Measurements from ENCODE around the gene DHX34.

The DHX34 gene

DNA sequence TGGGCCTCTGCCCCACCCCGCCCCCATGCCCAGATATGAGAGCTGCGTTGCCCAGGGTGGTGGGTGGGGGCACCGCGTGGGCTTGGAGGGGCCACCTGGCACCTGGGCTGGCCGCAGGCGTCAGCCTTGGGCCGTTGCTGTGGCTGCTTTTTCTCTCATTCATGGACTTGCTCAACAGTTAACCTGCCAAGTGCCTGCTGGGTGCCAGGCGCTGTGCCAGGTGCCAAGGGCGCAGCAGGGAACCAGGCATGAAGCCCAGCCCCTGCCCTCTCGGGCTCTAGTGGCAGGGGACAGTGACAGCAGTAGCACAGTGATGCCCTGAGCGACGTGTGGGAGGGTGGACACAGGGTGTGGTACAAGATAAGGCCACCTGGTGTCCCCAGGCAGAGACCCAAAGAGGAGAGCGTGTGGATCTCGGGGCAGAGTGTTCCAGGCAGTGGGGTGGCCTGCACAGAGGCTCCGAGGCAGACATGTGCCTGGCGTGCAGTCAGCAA is 28.1 kb downstream of the DHX34 start:
- Histone ChIP-seq H4K20me1 (ENCODE audit: insufficient read depth, low read length) (no peaks in the 10 kb centered on the region), H3K79me2 (ENCODE audit: low read length) (no peaks in the 10 kb centered on the region), H3K9ac (ENCODE audit: low read length) (no peak overlapping the region), H3K27ac (ENCODE audit: low read length) (no peak overlapping the region), H3K27me3 (ENCODE audit: low read depth, low read length) (no peaks in the 10 kb centered on the region), H3K4me3 (ENCODE audit: low read length) (no peak overlapping the region), H3K36me3 (replicated peaks; ENCODE audit: low read depth, low read length) (peaks cover 68% of the 10 kb centered on the region), H3K4me1 (ENCODE audit: low read length) (no peaks in the 10 kb centered on the region), H2AFZ (ENCODE audit: low read depth, low read length) (no peak overlapping the region), H3K4me2 (ENCODE audit: low read length) (no peak overlapping the region), H3K9me3 (ENCODE audit: insufficient read depth, low read length) (no peaks in the 10 kb centered on the region)
- TF ChIP-seq EZH2phosphoT487 (IDR thresholded peaks at IDR 0.05; ENCODE audit: low read depth) = no peak
- TF ChIP-seq, protein P1, sequence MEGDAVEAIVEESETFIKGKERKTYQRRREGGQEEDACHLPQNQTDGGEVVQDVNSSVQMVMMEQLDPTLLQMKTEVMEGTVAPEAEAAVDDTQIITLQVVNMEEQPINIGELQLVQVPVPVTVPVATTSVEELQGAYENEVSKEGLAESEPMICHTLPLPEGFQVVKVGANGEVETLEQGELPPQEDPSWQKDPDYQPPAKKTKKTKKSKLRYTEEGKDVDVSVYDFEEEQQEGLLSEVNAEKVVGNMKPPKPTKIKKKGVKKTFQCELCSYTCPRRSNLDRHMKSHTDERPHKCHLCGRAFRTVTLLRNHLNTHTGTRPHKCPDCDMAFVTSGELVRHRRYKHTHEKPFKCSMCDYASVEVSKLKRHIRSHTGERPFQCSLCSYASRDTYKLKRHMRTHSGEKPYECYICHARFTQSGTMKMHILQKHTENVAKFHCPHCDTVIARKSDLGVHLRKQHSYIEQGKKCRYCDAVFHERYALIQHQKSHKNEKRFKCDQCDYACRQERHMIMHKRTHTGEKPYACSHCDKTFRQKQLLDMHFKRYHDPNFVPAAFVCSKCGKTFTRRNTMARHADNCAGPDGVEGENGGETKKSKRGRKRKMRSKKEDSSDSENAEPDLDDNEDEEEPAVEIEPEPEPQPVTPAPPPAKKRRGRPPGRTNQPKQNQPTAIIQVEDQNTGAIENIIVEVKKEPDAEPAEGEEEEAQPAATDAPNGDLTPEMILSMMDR (IDR thresholded peaks at IDR 0.05; ENCODE audit: low read depth, low read length) = no peak

DNA sequence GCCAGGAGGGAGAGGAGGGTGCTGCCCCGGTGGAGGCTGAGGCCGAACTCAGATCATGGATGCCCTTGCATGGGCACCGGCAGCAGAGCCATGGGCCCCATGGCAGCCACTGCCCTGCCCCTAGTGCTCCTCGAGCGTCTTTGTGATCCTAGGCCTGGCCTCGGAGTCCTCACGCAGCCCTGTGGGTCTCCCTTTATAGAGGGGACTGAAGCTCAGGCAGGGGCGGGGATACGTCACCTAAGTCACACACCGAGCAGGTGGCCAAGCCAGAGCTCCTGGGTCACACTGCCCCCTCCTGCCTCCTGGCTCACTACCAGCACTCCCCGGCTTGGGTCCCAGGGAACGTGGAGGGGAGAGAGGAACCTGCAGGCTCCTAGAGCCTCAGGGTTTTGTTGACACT is 28.7 kb downstream of the DHX34 start:
- H3K9ac ChIP-seq (ENCODE audit: low read length) = no peak overlapping the region
- no peak overlapping the region for H2AFZ ChIP-seq (ENCODE audit: low read depth, low read length)
- peaks cover 65% of the 10 kb centered on the region for H3K36me3 ChIP-seq (replicated peaks; ENCODE audit: low read depth, low read length)
- H3K4me2 ChIP-seq (ENCODE audit: low read length) = no peak overlapping the region
- H3K4me3 ChIP-seq (ENCODE audit: low read length) = no peak overlapping the region
- no peaks in the 10 kb centered on the region for H3K9me3 ChIP-seq (ENCODE audit: insufficient read depth, low read length)
- no peaks in the 10 kb centered on the region for H3K27me3 ChIP-seq (ENCODE audit: low read depth, low read length)
- TF ChIP-seq, protein P1 (IDR thresholded peaks at IDR 0.05; ENCODE audit: low read depth, low read length) = no peak
- no peak for TF ChIP-seq EZH2phosphoT487 (IDR thresholded peaks at IDR 0.05; ENCODE audit: low read depth)
- H4K20me1 ChIP-seq (ENCODE audit: insufficient read depth, low read length) = no peaks in the 10 kb centered on the region
- no peak overlapping the region for H3K27ac ChIP-seq (ENCODE audit: low read length)
- H3K4me1 ChIP-seq (ENCODE audit: low read length) = no peaks in the 10 kb centered on the region
- H3K79me2 ChIP-seq (ENCODE audit: low read length) = no peaks in the 10 kb centered on the region

DNA sequence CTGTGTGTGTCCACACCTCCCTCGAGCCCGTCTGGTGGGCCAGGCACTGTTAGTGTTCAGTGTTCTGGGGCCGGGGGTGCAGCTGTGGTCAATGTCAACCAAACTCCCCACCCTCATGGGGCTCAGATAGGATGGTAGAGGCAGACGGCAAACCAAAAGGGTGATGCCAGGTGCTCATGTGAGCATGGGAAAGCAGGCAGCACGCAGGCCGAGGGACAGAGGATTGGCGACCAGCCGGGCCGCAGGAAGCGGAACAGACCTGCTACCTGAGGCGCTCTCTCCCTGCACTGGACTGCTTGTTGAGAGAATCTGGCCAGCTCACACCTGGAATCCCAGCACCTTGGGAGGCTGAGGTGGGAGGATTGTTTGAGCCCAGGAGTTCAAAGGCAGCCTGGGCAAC is 29.1 kb downstream of the DHX34 start:
- Histone ChIP-seq H3K27ac (ENCODE audit: low read length) (no peak overlapping the region), H3K79me2 (ENCODE audit: low read length) (no peaks in the 10 kb centered on the region), H3K4me2 (ENCODE audit: low read length) (no peak overlapping the region), H3K36me3 (replicated peaks; ENCODE audit: low read depth, low read length) (peaks cover 60% of the 10 kb centered on the region), H3K27me3 (ENCODE audit: low read depth, low read length) (no peaks in the 10 kb centered on the region), H3K4me3 (ENCODE audit: low read length) (no peak overlapping the region), H3K4me1 (ENCODE audit: low read length) (no peaks in the 10 kb centered on the region), H3K9ac (ENCODE audit: low read length) (no peak overlapping the region), H2AFZ (ENCODE audit: low read depth, low read length) (no peak overlapping the region), H3K9me3 (ENCODE audit: insufficient read depth, low read length) (no peaks in the 10 kb centered on the region), H4K20me1 (ENCODE audit: insufficient read depth, low read length) (no peaks in the 10 kb centered on the region)
- TF ChIP-seq EZH2phosphoT487 (IDR thresholded peaks at IDR 0.05; ENCODE audit: low read depth) = no peak
- TF ChIP-seq, protein P1 (IDR thresholded peaks at IDR 0.05; ENCODE audit: low read depth, low read length) = no peak

DNA sequence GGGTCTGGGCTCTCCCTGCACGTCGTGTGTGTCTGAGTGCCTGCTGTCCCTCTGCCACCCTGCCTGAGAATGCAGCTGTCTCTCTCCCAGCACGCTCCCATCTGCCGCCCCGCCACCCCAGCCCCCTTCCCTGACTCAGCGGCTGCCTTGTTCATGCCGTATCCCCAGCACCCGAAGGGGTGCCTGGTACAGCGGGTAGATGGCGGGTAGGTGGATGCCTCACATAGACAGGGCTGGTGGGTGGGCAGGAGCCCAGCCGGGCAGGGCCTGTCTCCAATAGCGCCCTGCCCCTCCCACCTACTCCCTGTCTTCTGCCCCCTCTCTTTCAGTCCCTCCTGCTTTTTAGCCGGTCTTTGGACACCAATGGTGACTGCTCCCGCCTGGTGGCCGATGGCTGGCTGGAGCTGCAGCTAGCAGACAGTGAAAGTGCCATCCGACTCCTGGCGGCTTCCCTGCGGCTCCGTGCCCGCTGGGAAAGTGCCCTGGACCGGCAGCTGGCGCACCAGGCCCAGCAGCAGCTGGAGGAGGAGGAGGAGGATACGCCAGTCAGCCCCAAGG is 30.3 kb downstream of the DHX34 start:
- Histone ChIP-seq H4K20me1 (ENCODE audit: insufficient read depth, low read length) (no peaks in the 10 kb centered on the region), H3K4me1 (ENCODE audit: low read length) (no peaks in the 10 kb centered on the region), H3K27me3 (ENCODE audit: low read depth, low read length) (no peaks in the 10 kb centered on the region), H3K79me2 (ENCODE audit: low read length) (no peaks in the 10 kb centered on the region), H3K9ac (ENCODE audit: low read length) (no peak overlapping the region), H3K4me2 (ENCODE audit: low read length) (no peak overlapping the region), H3K36me3 (replicated peaks; ENCODE audit: low read depth, low read length) (peaks cover 54% of the 10 kb centered on the region), H3K27ac (ENCODE audit: low read length) (no peak overlapping the region), H2AFZ (ENCODE audit: low read depth, low read length) (no peak overlapping the region), H3K4me3 (ENCODE audit: low read length) (no peak overlapping the region), H3K9me3 (ENCODE audit: insufficient read depth, low read length) (no peaks in the 10 kb centered on the region)
- TF ChIP-seq, protein P1 (IDR thresholded peaks at IDR 0.05; ENCODE audit: low read depth, low read length) = no peak
- no peak for TF ChIP-seq EZH2phosphoT487 (IDR thresholded peaks at IDR 0.05; ENCODE audit: low read depth)
